HG03196 (cell line): ENCODE measurements around the gene RFK.
"Not testable (repeated sequence)": the region's sequence is repeated elsewhere in the genome, so short reads cannot be mapped to it uniquely, and the experiment has no call there.

Source experiments
- ATAC-seq: cut with Tn5 transposase; IDR thresholded peaks from one replicate; pipeline ENCODE4 v1.9.1; 2021; ENCODE audit not compliant: unreplicated experiment

Gene RFK

GRCh38 chr9:76372336-76372735 is 21.9 kb downstream of the RFK start:
- no peak for ATAC-seq

GRCh38 chr9:76371901-76372300 is 22.3 kb downstream of the RFK start:
- ATAC-seq = no peak

- no peak for ATAC-seq
Measured at GRCh38 chr9:76370396-76371023, 23.7 kb downstream of the RFK start.

GRCh38 chr9:76369583-76369982 is 24.6 kb downstream of the RFK start:
- no peak for ATAC-seq

- ATAC-seq = no peak
Measured at GRCh38 chr9:76366275-76366674, 28.0 kb downstream of the RFK start.

GRCh38 chr9:76365028-76365427 is 29.2 kb downstream of the RFK start:
- no peak for ATAC-seq

- no peak for ATAC-seq
Measured at GRCh38 chr9:76363032-76363395, 31.2 kb downstream of the RFK start.

GRCh38 chr9:76362332-76363031 is 31.7 kb downstream of the RFK start:
- ATAC-seq = not testable (repeated sequence)

- ATAC-seq = no peak
Measured at GRCh38 chr9:76359766-76360165, 34.5 kb downstream of the RFK start.

- no peak for ATAC-seq
Measured at GRCh38 chr9:76359365-76359764, 34.9 kb downstream of the RFK start.

GRCh38 chr9:76358628-76359280 is 35.5 kb downstream of the RFK start:
- ATAC-seq = no peak

- no peak for ATAC-seq
Measured at GRCh38 chr9:76357555-76357954, 36.7 kb downstream of the RFK start.

GRCh38 chr9:76355886-76356285 is 38.3 kb downstream of the RFK start:
- no peak for ATAC-seq

- ATAC-seq = no peak
Measured at GRCh38 chr9:76354221-76354620, 40.0 kb downstream of the RFK start.

- no peak for ATAC-seq
Measured at GRCh38 chr9:76353280-76353679, 40.9 kb downstream of the RFK start.

GRCh38 chr9:76352026-76352620 is 42.1 kb downstream of the RFK start:
- ATAC-seq = no peak

GRCh38 chr9:76351006-76351405 is 43.2 kb downstream of the RFK start:
- ATAC-seq = no peak

GRCh38 chr9:76349865-76350264 is 44.4 kb downstream of the RFK start:
- ATAC-seq = no peak

- ATAC-seq = no peak
Measured at GRCh38 chr9:76342858-76343257, 51.4 kb downstream of the RFK start.

- ATAC-seq = no peak
Measured at GRCh38 chr9:76342201-76342600, 52.0 kb downstream of the RFK start.

GRCh38 chr9:76341616-76342015 is 52.6 kb downstream of the RFK start:
- no peak for ATAC-seq

- no peak for ATAC-seq
Measured at GRCh38 chr9:76338418-76338817, 55.8 kb downstream of the RFK start.
